D721Med (cell line): Measurements from ENCODE around the gene REEP3.

ENCODE experiments used
- DNase-seq: peaks from one replicate; pipeline ENCODE4 v3.0.0; 2011; ENCODE audit warnings: low spot score; ENCODE audit not compliant: insufficient read length
- FAIRE-seq: peaks from 2 replicates; lab custom pipeline; 2011; peaks lifted over from hg19 to GRCh38; lab: Jason Lieb, UNC
- TF ChIP-seq, protein P1 (sequence below): IDR thresholded peaks from 2 replicates; pipeline ENCODE4 v1.5.1; 2012; ENCODE audit warnings: mild to moderate bottlenecking, control low read depth; ENCODE audit not compliant: insufficient read depth; ENCODE audit errors: missing control alignments

REEP3 gene

DNA sequence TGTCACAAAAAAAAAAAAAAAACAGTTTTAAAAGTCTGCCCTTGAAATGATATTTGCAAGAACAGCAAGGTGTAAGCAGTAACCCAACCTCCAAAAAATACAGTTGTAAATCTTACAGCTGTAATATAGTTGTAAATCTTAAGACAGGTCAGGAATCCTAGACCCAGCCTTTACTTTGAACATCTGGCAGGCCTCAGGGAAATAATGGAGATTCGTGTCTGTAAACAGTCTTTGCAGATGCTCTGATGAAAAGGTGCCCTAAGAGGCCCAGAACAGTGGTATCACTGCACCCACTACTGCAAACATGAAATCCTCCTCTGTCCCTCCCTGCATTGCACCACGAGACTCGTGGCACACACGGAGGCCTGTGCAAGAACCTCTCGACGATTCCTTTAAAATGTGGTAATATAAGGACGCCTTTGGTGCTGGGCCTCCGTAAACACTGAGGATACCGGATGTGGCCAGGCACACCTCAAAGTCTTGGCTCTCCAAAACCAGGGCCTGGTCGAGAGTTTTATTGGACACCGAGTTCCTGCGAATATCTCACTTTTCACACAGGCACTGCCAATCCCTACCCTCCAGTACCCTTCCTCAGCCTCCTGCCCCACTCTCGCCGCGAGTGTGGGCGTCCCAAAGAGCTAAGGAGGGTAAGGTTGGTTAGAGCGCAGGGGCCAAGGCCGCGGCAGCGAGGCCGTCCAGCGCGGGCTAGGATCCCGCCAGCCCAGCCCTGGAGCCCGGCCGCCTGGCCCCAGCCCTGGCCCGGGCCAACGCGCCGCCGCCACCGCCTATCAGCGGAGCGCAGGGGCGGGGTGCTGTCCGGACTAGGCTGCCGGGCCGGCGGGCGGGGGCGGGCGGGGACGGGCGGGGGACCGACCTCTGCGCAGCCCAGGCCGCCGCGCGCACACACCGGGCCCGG is at the start of gene REEP3:
REEP3 (plus strand) TSS at position 902 of the 916 bp plus-strand sequence. CDS start 145 bp downstream, outside the sequence.
- DNase-seq (no peak), FAIRE-seq (no peak)

GRCh38 chr10:63474488-63474887 is 46.7 kb upstream of the REEP3 start:
- DNase-seq (no peak), FAIRE-seq (no peak)
- TF ChIP-seq, protein P1, sequence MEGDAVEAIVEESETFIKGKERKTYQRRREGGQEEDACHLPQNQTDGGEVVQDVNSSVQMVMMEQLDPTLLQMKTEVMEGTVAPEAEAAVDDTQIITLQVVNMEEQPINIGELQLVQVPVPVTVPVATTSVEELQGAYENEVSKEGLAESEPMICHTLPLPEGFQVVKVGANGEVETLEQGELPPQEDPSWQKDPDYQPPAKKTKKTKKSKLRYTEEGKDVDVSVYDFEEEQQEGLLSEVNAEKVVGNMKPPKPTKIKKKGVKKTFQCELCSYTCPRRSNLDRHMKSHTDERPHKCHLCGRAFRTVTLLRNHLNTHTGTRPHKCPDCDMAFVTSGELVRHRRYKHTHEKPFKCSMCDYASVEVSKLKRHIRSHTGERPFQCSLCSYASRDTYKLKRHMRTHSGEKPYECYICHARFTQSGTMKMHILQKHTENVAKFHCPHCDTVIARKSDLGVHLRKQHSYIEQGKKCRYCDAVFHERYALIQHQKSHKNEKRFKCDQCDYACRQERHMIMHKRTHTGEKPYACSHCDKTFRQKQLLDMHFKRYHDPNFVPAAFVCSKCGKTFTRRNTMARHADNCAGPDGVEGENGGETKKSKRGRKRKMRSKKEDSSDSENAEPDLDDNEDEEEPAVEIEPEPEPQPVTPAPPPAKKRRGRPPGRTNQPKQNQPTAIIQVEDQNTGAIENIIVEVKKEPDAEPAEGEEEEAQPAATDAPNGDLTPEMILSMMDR: no peak

More for the DNA sequence above, at the start of gene REEP3:
- TF ChIP-seq, protein P1: no peak

- TF ChIP-seq, protein P1: no peak
- FAIRE-seq (no peak), DNase-seq (no peak)
These were observed 43.3 kb upstream of the REEP3 start for GRCh38 chr10:63477927-63478326.

DNA sequence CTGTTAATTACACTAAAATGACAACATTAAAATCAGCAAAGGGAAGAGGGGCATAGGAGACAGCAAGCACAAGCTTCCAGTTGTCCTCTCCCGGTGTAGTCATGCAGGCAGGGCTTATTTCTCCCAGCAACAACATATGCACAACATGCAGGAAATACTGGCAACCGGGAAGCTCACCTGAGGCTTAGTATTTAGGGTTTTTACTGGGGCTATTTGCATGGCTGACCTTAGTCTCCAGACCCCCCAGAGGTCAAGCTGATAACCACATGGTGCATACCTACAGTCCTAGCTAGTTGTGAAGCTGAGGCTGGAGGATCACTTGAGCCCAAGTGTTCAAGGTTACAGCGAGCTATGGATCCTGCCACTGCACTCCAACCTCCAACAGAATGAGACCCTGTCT is 42.6 kb upstream of the REEP3 start:
- no peak for DNase-seq
- no peak for FAIRE-seq
- TF ChIP-seq, protein P1: no peak

DNA sequence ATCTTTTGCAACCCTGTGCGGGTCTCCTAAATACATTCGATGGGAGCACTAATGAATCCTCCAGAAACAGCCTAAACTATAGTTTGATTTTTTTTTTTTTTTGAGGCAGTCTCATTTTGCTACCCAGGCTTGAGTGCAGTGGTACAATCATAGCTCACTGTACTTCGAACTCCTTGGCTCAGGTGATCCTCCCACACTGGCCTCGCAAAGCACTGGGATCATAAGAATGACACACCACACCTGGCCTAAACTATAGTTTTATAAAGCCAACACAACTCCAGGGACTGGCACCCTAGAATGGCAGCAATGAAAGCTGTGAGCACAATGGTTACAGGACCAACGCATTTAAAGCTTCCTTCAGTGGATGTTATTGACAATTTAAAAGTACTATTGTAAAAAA is 41.0 kb upstream of the REEP3 start:
- TF ChIP-seq, protein P1: no peak
- FAIRE-seq: no peak
- no peak for DNase-seq

DNA sequence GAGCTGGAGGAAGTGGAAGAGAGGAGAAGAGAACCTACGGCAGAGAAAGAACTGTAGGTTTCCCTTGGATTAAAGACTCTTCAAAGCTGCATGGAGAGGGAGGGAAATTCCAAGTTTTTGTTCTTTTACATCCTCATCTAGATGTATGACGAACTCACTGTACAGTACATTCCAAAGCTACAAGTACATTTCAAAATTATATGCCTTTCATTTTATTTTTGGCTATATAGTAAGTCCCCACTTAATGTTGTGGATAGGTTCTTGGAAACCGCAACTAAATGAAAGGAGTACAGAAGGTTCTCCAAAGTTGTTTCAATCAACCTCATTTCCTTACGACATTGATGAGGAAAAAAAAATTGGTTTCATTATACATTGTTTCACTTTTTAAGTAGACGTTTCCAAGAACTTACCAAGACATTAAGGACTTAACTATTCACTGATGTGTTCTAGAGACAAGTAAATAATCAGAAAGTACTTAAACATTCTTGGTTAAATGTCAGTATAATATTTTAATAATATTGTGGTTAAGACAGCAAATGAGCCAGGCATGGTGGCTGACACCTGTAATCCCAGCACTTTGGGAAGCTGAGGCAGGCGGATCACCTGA is 39.3 kb upstream of the REEP3 start:
- TF ChIP-seq, protein P1: no peak
- FAIRE-seq (no peak), DNase-seq (no peak)
